Ishikawa (cell line): ENCODE measurements around the gene RPL23.

ENCODE experiments used
- CEBPB ChIP-seq: IDR thresholded peaks from 2 replicates; pipeline ENCODE4 v1.6.1; 2012
- CREB1 ChIP-seq: IDR thresholded peaks from 2 replicates; pipeline ENCODE4 v1.6.1; 2012; ENCODE audit warnings: low read depth
- EGR1 ChIP-seq: IDR thresholded peaks from 2 replicates; pipeline ENCODE4 v1.6.1; 2012
- EP300 ChIP-seq: IDR thresholded peaks from 2 replicates; pipeline ENCODE4 v1.6.1; 2012; ENCODE audit warnings: borderline replicate concordance
- FOXM1 ChIP-seq: IDR thresholded peaks from 2 replicates; pipeline ENCODE4 v1.6.1; 2012; ENCODE audit warnings: low read depth, borderline replicate concordance
- NFIC ChIP-seq: IDR thresholded peaks from 2 replicates; pipeline ENCODE4 v1.6.1; 2012
- RAD21 ChIP-seq: IDR thresholded peaks from 2 replicates; pipeline ENCODE4 v1.6.1; 2012; ENCODE audit warnings: low read depth
- REST ChIP-seq: IDR thresholded peaks from 2 replicates; pipeline ENCODE4 v1.6.1; 2012; ENCODE audit warnings: low read depth, mild to moderate bottlenecking
- TAF1 ChIP-seq: IDR thresholded peaks from 2 replicates; pipeline ENCODE4 v1.6.1; 2012; ENCODE audit warnings: low read depth, mild to moderate bottlenecking
- TCF12 ChIP-seq: IDR thresholded peaks from 2 replicates; pipeline ENCODE4 v1.6.1; 2012; ENCODE audit warnings: low read depth
- TEAD4 ChIP-seq: IDR thresholded peaks from 2 replicates; pipeline ENCODE4 v1.6.1; 2012
- YY1 ChIP-seq: IDR thresholded peaks from 2 replicates; pipeline ENCODE4 v1.6.1; 2012; ENCODE audit warnings: low read depth
- ZBTB7A ChIP-seq: IDR thresholded peaks from 2 replicates; pipeline ENCODE4 v1.6.1; 2012; ENCODE audit warnings: low read depth
- TF ChIP-seq, protein P1 (sequence below): IDR thresholded peaks from 2 replicates; pipeline ENCODE4 v1.6.1; 2012
- TF ChIP-seq, protein P2 (sequence below): IDR thresholded peaks from 2 replicates; pipeline ENCODE4 v1.6.1; 2012

RPL23 gene

DNA sequence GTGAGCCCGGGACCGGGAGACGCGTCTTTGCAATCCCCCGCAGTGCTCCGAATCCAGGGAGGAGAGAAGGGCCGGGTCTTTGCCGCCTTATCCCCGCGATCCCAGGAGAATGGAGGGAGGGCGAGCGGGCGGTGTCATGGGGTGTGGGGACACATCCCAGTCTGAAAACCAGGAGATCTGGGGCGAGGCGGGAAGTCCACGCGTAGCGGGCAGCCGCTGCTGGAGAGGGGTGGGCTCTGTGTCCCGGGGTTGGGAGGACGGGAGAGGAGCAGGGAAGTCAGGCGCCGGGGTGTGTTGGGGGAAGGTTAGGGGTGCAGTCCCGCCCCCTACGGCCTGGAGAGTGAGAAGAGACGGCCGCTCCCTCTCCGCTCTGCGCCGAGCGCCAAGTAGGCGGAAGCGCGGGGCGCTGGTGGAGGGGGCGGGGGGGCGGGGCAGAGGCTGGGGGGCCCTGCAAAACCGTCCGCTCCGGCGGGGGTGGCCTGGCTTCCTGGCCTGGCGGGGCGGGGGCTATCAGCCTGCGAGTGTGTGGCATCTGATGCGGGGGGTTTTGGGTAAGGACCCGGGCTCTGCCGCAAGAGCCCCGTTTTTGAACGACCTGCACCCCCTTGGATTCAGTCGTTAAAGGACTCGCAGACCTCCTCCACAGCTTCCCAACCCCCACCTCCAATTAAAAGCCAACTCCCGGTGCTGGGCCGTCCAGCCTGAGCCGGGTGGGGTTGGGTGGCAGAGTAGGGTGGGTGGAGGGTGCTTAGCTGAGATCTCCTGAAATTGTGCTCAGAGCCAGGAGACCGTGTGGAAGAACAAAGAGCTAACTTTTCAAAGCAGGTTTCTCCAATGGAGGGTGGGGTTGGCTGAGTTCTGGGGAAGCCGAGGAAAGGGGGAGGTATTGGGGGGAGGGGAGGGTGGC lies 17.0 kb upstream of the RPL23 start:
- TF ChIP-seq FOXM1 (no peak), EGR1 (no peak), TEAD4 (no peak), RAD21 (no peak), TCF12 (0 out of 2 replicates have a peak, but pooled peaks have one; percentile 0), NFIC (no peak), TAF1 (peak; percentile 26; the same call in 1 of the 2 replicates), REST (no peak), CREB1 (no peak), CEBPB (no peak), ZBTB7A (peak; percentile 48; the same call in 1 of the 2 replicates), EP300 (no peak)
- TF ChIP-seq, protein P1, sequence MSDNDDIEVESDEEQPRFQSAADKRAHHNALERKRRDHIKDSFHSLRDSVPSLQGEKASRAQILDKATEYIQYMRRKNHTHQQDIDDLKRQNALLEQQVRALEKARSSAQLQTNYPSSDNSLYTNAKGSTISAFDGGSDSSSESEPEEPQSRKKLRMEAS, result peak; percentile 12; the same call in 1 of the 2 replicates

GRCh38 chr17:38869526-38870258 lies 16.2 kb upstream of the RPL23 start, which contains the start of gene LASP1:
Gene LASP1 (plus strand): TSS chr17:38870058. CDS start chr17:38870190, 132 bp downstream.
- TF ChIP-seq, protein P1, result peak; percentile 49; the same call in 1 of the 2 replicates
- TF ChIP-seq FOXM1 (no peak), EP300 (no peak), CEBPB (no peak), RAD21 (no peak), YY1 (peak; percentile 9; the same call in 1 of the 2 replicates), TAF1 (peak; percentile 90), TCF12 (peak; percentile 6; the same call in 1 of the 2 replicates), TEAD4 (no peak; the same call in 1 of the 2 replicates), EGR1 (peak; percentile 87), REST (no peak), ZBTB7A (no peak; the same call in none of the 2 replicates), NFIC (no peak; the same call in 1 of the 2 replicates), CREB1 (no peak)
- TF ChIP-seq, protein P2, sequence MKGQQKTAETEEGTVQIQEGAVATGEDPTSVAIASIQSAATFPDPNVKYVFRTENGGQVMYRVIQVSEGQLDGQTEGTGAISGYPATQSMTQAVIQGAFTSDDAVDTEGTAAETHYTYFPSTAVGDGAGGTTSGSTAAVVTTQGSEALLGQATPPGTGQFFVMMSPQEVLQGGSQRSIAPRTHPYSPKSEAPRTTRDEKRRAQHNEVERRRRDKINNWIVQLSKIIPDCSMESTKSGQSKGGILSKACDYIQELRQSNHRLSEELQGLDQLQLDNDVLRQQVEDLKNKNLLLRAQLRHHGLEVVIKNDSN, result peak; percentile 26; the same call in 1 of the 2 replicates

- TF ChIP-seq EGR1, result no peak
- TF ChIP-seq REST, result no peak
- TF ChIP-seq NFIC, result peak; percentile 40; the same call in 1 of the 2 replicates
- TF ChIP-seq, protein P1, result no peak; the same call in 1 of the 2 replicates
- TF ChIP-seq TCF12, result peak; percentile 58
- TF ChIP-seq TEAD4, result peak; percentile 89
- no peak; the same call in 1 of the 2 replicates for TF ChIP-seq TAF1
- no peak for TF ChIP-seq YY1
- TF ChIP-seq ZBTB7A, result no peak
- TF ChIP-seq EP300, result no peak; the same call in 1 of the 2 replicates
- no peak for TF ChIP-seq RAD21
- no peak; the same call in 1 of the 2 replicates for TF ChIP-seq CREB1
- peak; percentile 27; the same call in 1 of the 2 replicates for TF ChIP-seq CEBPB
- TF ChIP-seq, protein P2, result no peak
Observed at GRCh38 chr17:38868817-38869525, 15.4 kb upstream of the RPL23 start.
